PC-3 (cell line): Measurements from ENCODE around the gene MRPS25. TPM values are rescaled to one million over a fixed set of nuclear protein-coding genes. Genes with fewer than 3 reads are reported as not detected.

Experiments used
- ATAC-seq: fragments of 200-7000 bp; cut with Tn5 transposase; 2 replicates; pipeline ENCODE4 v1.9.1; 2020; ENCODE audit warnings: mild to moderate bottlenecking, moderate library complexity
- BruUV-seq: library from RNA; stranded (reverse); fragments of 400-500 nt; replicated peaks from 2 replicates; lab custom pipeline; 2021; lab: Mats Ljungman, UMichigan
- CTCF ChIA-PET: fragments of 300-600 bp; sonication (Branson Sonifier 250); formaldehyde crosslinking; loops from one replicate; lab custom pipeline; 2022; ENCODE audit warnings: antibody characterized with exemption; lab: Charles Lee
- POLR2A ChIA-PET: fragments of 300-600 bp; sonication (Branson Sonifier 250); formaldehyde crosslinking; loops from one replicate; lab custom pipeline; 2022; ENCODE audit warnings: antibody characterized with exemption; ENCODE audit not compliant: unreplicated experiment; lab: Charles Lee
- DNase-seq: peaks from one replicate; pipeline ENCODE4 v3.0.0-alpha.2; 2015
- H2AFZ ChIP-seq: fragments of 300-600 bp; sonication (generic); 2 replicates; pipeline ENCODE4 v1.6.0; 2016; ENCODE audit warnings: antibody characterized with exemption, low read length
- H3F3A ChIP-seq: fragments of 300-600 bp; sonication (generic); one replicate; pipeline ENCODE4 v1.6.0; 2017; ENCODE audit warnings: antibody characterized with exemption, low read length, control low read depth, mild to moderate bottlenecking; ENCODE audit not compliant: unreplicated experiment
- H3K27ac ChIP-seq: fragments of 300-600 bp; sonication (generic); 2 replicates; pipeline ENCODE4 v1.5.1; 2016; ENCODE audit warnings: mild to moderate bottlenecking, low read length
- H3K27me3 ChIP-seq: fragments of 300-600 bp; sonication (generic); 2 replicates; pipeline ENCODE4 v1.6.1; 2016; ENCODE audit warnings: low read length, mixed read lengths
- H3K36me3 ChIP-seq: fragments of 300-600 bp; sonication (generic); 2 replicates; pipeline ENCODE4 v1.6.1; 2016; ENCODE audit warnings: low read depth, mixed run types, low read length, mixed read lengths
- H3K4me1 ChIP-seq: fragments of 300-600 bp; sonication (generic); 2 replicates; pipeline ENCODE4 v1.5.1; 2016; ENCODE audit warnings: low read length; ENCODE audit not compliant: insufficient read depth
- H3K4me2 ChIP-seq: fragments of 300-600 bp; sonication (generic); 2 replicates; pipeline ENCODE4 v1.6.0; 2016; ENCODE audit warnings: low read length
- H3K4me3 ChIP-seq: fragments of 300-600 bp; sonication (generic); 2 replicates; pipeline ENCODE4 v1.5.1; 2016; ENCODE audit warnings: mild to moderate bottlenecking, low read length, mixed read lengths
- H3K79me2 ChIP-seq: fragments of 300-600 bp; sonication (generic); 2 replicates; pipeline ENCODE4 v1.6.1; 2017; ENCODE audit warnings: low read length, mixed read lengths
- H3K9ac ChIP-seq: fragments of 300-600 bp; sonication (generic); 2 replicates; pipeline ENCODE4 v1.6.0; 2016; ENCODE audit warnings: mild to moderate bottlenecking, low read length
- H3K9me2 ChIP-seq: fragments of 300-600 bp; sonication (generic); replicated peaks from 2 replicates; pipeline ENCODE4 v1.6.1; 2016; ENCODE audit warnings: mixed run types, low read length, mixed read lengths
- H3K9me3 ChIP-seq: fragments of 300-600 bp; sonication (generic); 2 replicates; pipeline ENCODE4 v1.6.1; 2016; ENCODE audit warnings: low read length, mixed read lengths
- H4K20me1 ChIP-seq: fragments of 300-600 bp; sonication (generic); 2 replicates; pipeline ENCODE4 v1.6.1; 2016; ENCODE audit warnings: low read length, mixed read lengths
- EZH2 ChIP-seq: fragments of 300-600 bp; sonication (generic); IDR thresholded peaks from one replicate; pipeline ENCODE4 v1.6.1; 2017; ENCODE audit warnings: antibody characterized with exemption, mild to moderate bottlenecking, low read length; ENCODE audit not compliant: unreplicated experiment
- EZH2phosphoT487 ChIP-seq: fragments of 300-600 bp; sonication (generic); IDR thresholded peaks from 2 replicates; pipeline ENCODE4 v1.6.1; 2018; ENCODE audit warnings: mild to moderate bottlenecking, antibody characterized with exemption, low read length, borderline replicate concordance
- intact Hi-C: fragments of 100-400 bp; cut with micrococcal nuclease; formaldehyde crosslinking; loops from 2 replicates; pipeline ENCODE4 v1.9.0; 2023
- total RNA-seq: library from RNA; depleted of rRNA; stranded (reverse); fragments of >200 nt; gene quantifications from 2 replicates; pipeline ENCODE4 v1.2.3, GENCODE V29; 2014
- TF ChIP-seq, protein P1 (sequence below): fragments of 300-600 bp; sonication (generic); conservative IDR thresholded peaks from 2 replicates; pipeline ENCODE4 v1.5.1; 2017; ENCODE audit warnings: antibody characterized with exemption, low read depth, mild to moderate bottlenecking, low read length

The MRPS25 gene
- total RNA-seq, 1 experiment from 2014 or later = 42.9 TPM

DNA sequence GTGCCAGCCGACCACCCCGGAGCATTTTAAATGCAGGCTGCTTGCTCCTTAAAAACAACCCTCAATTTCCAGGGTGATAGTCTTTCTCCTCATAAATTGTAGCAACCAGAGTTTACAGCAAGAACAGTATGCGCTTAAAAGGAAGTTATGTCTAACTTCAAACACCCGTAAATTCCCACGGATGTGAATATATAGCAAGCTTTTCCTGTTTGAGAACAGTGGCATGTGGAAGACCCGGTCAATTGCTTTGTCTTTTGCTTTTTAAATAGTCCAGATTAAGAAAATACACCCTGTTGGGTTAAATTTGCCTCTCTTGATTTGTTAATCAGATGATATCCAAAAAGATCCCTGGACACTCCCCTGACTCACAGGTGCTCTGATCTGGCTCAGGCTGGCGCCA, 20.8 kb downstream of the MRPS25 start:
- ChIA-PET CTCF (no interaction called here), POLR2A (no interaction called here)
- DNase-seq (no peak), ATAC-seq (no peak)
- intact Hi-C loops = loop anchor here (5.0 kb wide), 1 partner anchor 117 kb away; no protein-coding TSS in a partner anchor
- no peak overlapping the region for H3K27ac ChIP-seq
- H3K36me3 ChIP-seq = peaks cover 93% of the 10 kb centered on the region
- H3K27me3 ChIP-seq = no peaks in the 10 kb centered on the region
- H3K4me2 ChIP-seq = no peak overlapping the region
- no peaks in the 10 kb centered on the region for H3K79me2 ChIP-seq
- H3F3A ChIP-seq = peaks cover 2% of the 10 kb centered on the region
- H3K4me3 ChIP-seq = no peak overlapping the region
- BruUV-seq = no TSS peak
- no peaks in the 10 kb centered on the region for H3K4me1 ChIP-seq
- no peaks in the 10 kb centered on the region for H3K9me2 ChIP-seq
- H3K9me3 ChIP-seq = no peaks in the 10 kb centered on the region
- no peak overlapping the region for H2AFZ ChIP-seq
- TF ChIP-seq EZH2phosphoT487 = no peak
- TF ChIP-seq, protein P1, sequence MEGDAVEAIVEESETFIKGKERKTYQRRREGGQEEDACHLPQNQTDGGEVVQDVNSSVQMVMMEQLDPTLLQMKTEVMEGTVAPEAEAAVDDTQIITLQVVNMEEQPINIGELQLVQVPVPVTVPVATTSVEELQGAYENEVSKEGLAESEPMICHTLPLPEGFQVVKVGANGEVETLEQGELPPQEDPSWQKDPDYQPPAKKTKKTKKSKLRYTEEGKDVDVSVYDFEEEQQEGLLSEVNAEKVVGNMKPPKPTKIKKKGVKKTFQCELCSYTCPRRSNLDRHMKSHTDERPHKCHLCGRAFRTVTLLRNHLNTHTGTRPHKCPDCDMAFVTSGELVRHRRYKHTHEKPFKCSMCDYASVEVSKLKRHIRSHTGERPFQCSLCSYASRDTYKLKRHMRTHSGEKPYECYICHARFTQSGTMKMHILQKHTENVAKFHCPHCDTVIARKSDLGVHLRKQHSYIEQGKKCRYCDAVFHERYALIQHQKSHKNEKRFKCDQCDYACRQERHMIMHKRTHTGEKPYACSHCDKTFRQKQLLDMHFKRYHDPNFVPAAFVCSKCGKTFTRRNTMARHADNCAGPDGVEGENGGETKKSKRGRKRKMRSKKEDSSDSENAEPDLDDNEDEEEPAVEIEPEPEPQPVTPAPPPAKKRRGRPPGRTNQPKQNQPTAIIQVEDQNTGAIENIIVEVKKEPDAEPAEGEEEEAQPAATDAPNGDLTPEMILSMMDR = no peak
- TF ChIP-seq EZH2 = no peak
- H3K9ac ChIP-seq = no peak overlapping the region
- H4K20me1 ChIP-seq = peaks cover 16% of the 10 kb centered on the region

DNA sequence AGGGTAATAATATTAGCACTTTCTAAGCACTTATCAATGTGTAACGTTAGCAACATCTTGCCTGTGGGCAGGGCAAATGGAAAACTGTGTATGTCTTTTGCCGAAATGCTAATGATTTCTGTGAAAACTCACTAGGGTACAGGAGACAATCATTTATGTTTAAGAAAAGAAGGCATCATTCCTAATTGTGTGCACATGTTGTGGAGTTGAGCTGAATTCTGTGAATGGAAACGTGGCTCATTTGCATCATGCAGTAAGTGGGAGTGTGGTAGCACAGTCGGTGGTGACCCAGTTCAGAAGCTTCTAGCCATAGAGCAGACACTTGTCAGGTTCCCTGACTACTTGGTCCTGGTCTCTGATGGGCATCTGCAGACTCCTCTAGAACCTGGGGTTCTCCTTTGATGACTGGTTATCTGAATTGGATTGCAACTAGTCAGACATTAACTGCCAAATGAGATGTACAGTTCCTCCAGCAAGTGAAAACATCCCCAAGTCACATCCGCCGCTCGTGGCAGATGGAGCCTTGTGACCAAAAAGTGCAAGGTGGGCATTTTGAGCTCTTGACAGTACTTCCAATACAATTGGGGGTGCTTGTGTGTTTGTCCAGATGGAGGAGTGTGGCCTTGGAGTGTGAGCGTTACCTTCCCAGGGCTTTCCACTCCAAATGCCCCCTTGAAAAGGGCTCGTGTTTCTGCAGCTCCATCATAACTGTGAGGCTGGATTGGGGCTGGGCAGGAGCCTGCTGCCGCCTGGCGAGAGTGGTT, 21.5 kb downstream of the MRPS25 start:
- Histone ChIP-seq H4K20me1 (peaks cover 8% of the 10 kb centered on the region), H3K36me3 (peaks cover 90% of the 10 kb centered on the region), H3K4me3 (no peak overlapping the region), H3K27ac (no peak overlapping the region), H3F3A (peaks cover 2% of the 10 kb centered on the region), H3K9me2 (no peaks in the 10 kb centered on the region), H2AFZ (no peak overlapping the region), H3K27me3 (no peaks in the 10 kb centered on the region), H3K9ac (no peak overlapping the region), H3K4me1 (no peaks in the 10 kb centered on the region), H3K4me2 (no peak overlapping the region), H3K9me3 (no peaks in the 10 kb centered on the region), H3K79me2 (no peaks in the 10 kb centered on the region)
- BruUV-seq = no TSS peak
- ChIA-PET CTCF (no interaction called here), POLR2A (no interaction called here)
- no peak for TF ChIP-seq EZH2
- no peak for TF ChIP-seq EZH2phosphoT487
- TF ChIP-seq, protein P1 = no peak
- no peak for ATAC-seq
- intact Hi-C loops = loop anchor here (5.0 kb wide), 1 partner anchor 116 kb away; no protein-coding TSS in a partner anchor
- DNase-seq = no peak

DNA sequence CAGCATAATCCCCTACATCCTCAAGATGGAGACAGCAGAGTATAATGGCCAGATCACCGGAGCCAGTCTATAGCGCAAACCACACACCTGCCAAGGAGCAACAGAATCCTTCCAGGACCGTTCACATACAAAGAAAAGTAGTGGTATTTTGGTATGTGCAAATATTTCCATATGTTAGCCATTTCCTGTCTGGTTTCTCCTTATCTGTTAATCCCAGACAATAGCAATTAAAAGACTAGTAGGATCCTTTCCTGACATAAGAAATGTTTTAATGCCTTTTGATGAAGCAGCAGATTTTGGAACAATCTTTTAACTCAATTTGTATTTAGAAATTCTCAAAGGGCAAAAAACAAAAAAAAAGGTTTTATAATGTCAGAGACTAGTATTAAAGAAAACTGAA, 22.2 kb downstream of the MRPS25 start:
- CTCF ChIA-PET = no interaction called here
- no peak for ATAC-seq
- Histone ChIP-seq H3F3A (peaks cover 2% of the 10 kb centered on the region), H3K79me2 (no peaks in the 10 kb centered on the region), H3K9ac (no peak overlapping the region), H3K9me3 (no peaks in the 10 kb centered on the region), H3K27me3 (no peaks in the 10 kb centered on the region), H3K36me3 (peaks cover 87% of the 10 kb centered on the region), H3K4me1 (no peaks in the 10 kb centered on the region), H4K20me1 (peaks cover 8% of the 10 kb centered on the region), H3K4me3 (no peak overlapping the region), H2AFZ (no peak overlapping the region), H3K9me2 (no peaks in the 10 kb centered on the region), H3K27ac (no peak overlapping the region), H3K4me2 (no peak overlapping the region)
- no TSS peak for BruUV-seq
- intact Hi-C loops = loop anchor here (5.0 kb wide), 1 partner anchor 116 kb away; no protein-coding TSS in a partner anchor
- TF ChIP-seq EZH2phosphoT487 (no peak), EZH2 (no peak)
- TF ChIP-seq, protein P1 = no peak
- POLR2A ChIA-PET = no interaction called here
- DNase-seq = no peak
